WTC11 (cell line): ENCODE measurements around the gene SURF2. TPM values are rescaled to one million over a fixed set of nuclear protein-coding genes. Genes with fewer than 3 reads are reported as not detected.

Source experiments
- ATAC-seq: fragments of 200-7000 bp; cut with Tn5 transposase; 2 replicates; pipeline ENCODE4 v1.10.0; 2021; ENCODE audit warnings: mild to moderate bottlenecking, moderate library complexity
- CTCF ChIA-PET: fragments of 300-600 bp; sonication (Branson Sonifier 250); formaldehyde crosslinking; loops from one replicate; lab custom pipeline; 2021; ENCODE audit warnings: antibody characterized with exemption; lab: Charles Lee
- POLR2A ChIA-PET: fragments of 350-600 bp; sonication (Branson Sonifier 250); formaldehyde crosslinking; loops from one replicate; lab custom pipeline; 2021; ENCODE audit warnings: antibody characterized with exemption; lab: Charles Lee
- DNase-seq: peaks from one replicate; pipeline ENCODE4 v3.0.0; 2021; ENCODE audit warnings: low spot score
- H3K27ac Mint-ChIP-seq: 2 replicates; pipeline ENCODE4 v1.8.0; 2021; ENCODE audit warnings: mixed read lengths
- H3K27me3 Mint-ChIP-seq: 2 replicates; pipeline ENCODE4 v1.8.0; 2021; ENCODE audit warnings: low read depth, mild to moderate bottlenecking, moderate library complexity, mixed read lengths
- H3K36me3 Mint-ChIP-seq: 2 replicates; pipeline ENCODE4 v1.8.0; 2021; ENCODE audit warnings: mixed read lengths
- H3K4me1 Mint-ChIP-seq: 2 replicates; pipeline ENCODE4 v1.8.0; 2022; ENCODE audit warnings: mixed read lengths
- H3K4me3 Mint-ChIP-seq: 2 replicates; pipeline ENCODE4 v1.8.0; 2021; ENCODE audit warnings: mild to moderate bottlenecking, moderate library complexity, mixed read lengths
- H3K9me3 Mint-ChIP-seq: 2 replicates; pipeline ENCODE4 v1.8.0; 2021; ENCODE audit warnings: mixed read lengths
- ARID4B ChIP-seq: sonication (generic); formaldehyde crosslinking; IDR thresholded peaks from 2 replicates; pipeline ENCODE4 v1.8.0; 2023; ENCODE audit warnings: missing genetic modification reagents, mild to moderate bottlenecking, borderline replicate concordance
- CTCF ChIP-seq: fragments of 200-600 bp; IDR thresholded peaks from 2 replicates; pipeline ENCODE4 v1.8.0; 2022; ENCODE audit warnings: antibody characterized with exemption
- E2F5 ChIP-seq: sonication (generic); formaldehyde crosslinking; IDR thresholded peaks from 2 replicates; pipeline ENCODE4 v1.8.1; 2022; ENCODE audit warnings: mild to moderate bottlenecking, moderate library complexity, missing genetic modification reagents
- ETV6 ChIP-seq: sonication (generic); formaldehyde crosslinking; IDR thresholded peaks from 2 replicates; pipeline ENCODE4 v1.8.1; 2022; ENCODE audit warnings: mild to moderate bottlenecking, missing genetic modification reagents
- GABPB1 ChIP-seq: sonication (generic); formaldehyde crosslinking; IDR thresholded peaks from 2 replicates; pipeline ENCODE4 v1.8.1; 2023; ENCODE audit warnings: mild to moderate bottlenecking, missing genetic modification reagents
- JAZF1 ChIP-seq: fragments of 250-450 bp; sonication (Bioruptor Pico); IDR thresholded peaks from 2 replicates; pipeline ENCODE4 v1.9.0; 2021; ENCODE audit warnings: moderate library complexity, mild to moderate bottlenecking, inconsistent platforms
- MXD4 ChIP-seq: fragments of 250-450 bp; sonication (Bioruptor Pico); IDR thresholded peaks from 2 replicates; pipeline ENCODE4 v1.8.0; 2021; ENCODE audit warnings: mild to moderate bottlenecking, moderate library complexity, borderline replicate concordance
- NFE2L1 ChIP-seq: sonication (generic); formaldehyde crosslinking; IDR thresholded peaks from 2 replicates; pipeline ENCODE4 v1.8.1; 2023; ENCODE audit warnings: missing genetic modification reagents
- NR1H2 ChIP-seq: sonication (generic); formaldehyde crosslinking; IDR thresholded peaks from 2 replicates; pipeline ENCODE4 v1.9.0; 2021; ENCODE audit warnings: mild to moderate bottlenecking, moderate library complexity, missing genetic modification reagents
- SP1 ChIP-seq: sonication (generic); formaldehyde crosslinking; conservative IDR thresholded peaks from 2 replicates; pipeline ENCODE4 v1.8.1; 2022; ENCODE audit warnings: missing genetic modification reagents
- ZNF121 ChIP-seq: sonication (generic); formaldehyde crosslinking; IDR thresholded peaks from 2 replicates; pipeline ENCODE4 v1.8.0; 2023; ENCODE audit warnings: missing genetic modification reagents
- ZNF219 ChIP-seq: sonication (generic); formaldehyde crosslinking; IDR thresholded peaks from 2 replicates; pipeline ENCODE4 v1.8.0; 2023; ENCODE audit warnings: missing genetic modification reagents, mild to moderate bottlenecking, borderline replicate concordance
- ZNF263 ChIP-seq: sonication (generic); formaldehyde crosslinking; IDR thresholded peaks from 2 replicates; pipeline ENCODE4 v1.8.1; 2022; ENCODE audit warnings: low read depth, mild to moderate bottlenecking, moderate library complexity, missing genetic modification reagents
- ZNF396 ChIP-seq: fragments of 250-450 bp; sonication (Bioruptor Pico); IDR thresholded peaks from 2 replicates; pipeline ENCODE4 v1.8.0; 2021; ENCODE audit warnings: mild to moderate bottlenecking, moderate library complexity, borderline replicate concordance
- ZNF532 ChIP-seq: fragments of 250-450 bp; sonication (Bioruptor Pico); IDR thresholded peaks from 2 replicates; pipeline ENCODE4 v1.9.0; 2021; ENCODE audit warnings: mild to moderate bottlenecking, borderline replicate concordance
- ZNF671 ChIP-seq: fragments of 250-450 bp; sonication (Bioruptor Pico); IDR thresholded peaks from 2 replicates; pipeline ENCODE4 v1.8.0; 2021; ENCODE audit warnings: mild to moderate bottlenecking
- total RNA-seq: library from RNA; stranded (reverse); gene quantifications from 3 replicates; pipeline ENCODE4 v1.2.3, GENCODE V29; 2021

SURF2 gene
- total RNA-seq, 1 experiment from 2014 or later = 33.3 TPM

GRCh38 chr9:133404454-133405002 lies 48.2 kb downstream of the SURF2 start:
- ChIA-PET CTCF (interaction anchor here (1.0 to 1.7 kb wide), 2 partner anchors 9 to 27 kb away, joined by 5 to 9 read pairs; no protein-coding TSS in a partner anchor), POLR2A (no interaction called here)

GRCh38 chr9:133405508-133406438 lies 49.4 kb downstream of the SURF2 start:
- Mint-ChIP-seq H3K36me3 (peaks cover 51% of the 10 kb centered on the region), H3K9me3 (no peaks in the 10 kb centered on the region), H3K27me3 (no peaks in the 10 kb centered on the region), H3K4me1 (no peaks in the 10 kb centered on the region), H3K27ac (0 out of 2 replicates have a peak overlapping the region, but pooled peaks have one; percentile 41), H3K4me3 (no peak overlapping the region)
- no peak for DNase-seq
- ATAC-seq = no peak
- TF ChIP-seq MXD4 (CRISPR knock-in tag) = no peak
- no peak for TF ChIP-seq NR1H2 (CRISPR knock-in tag)
- TF ChIP-seq ZNF396 (CRISPR knock-in tag) = no peak
- no peak for TF ChIP-seq ZNF263 (CRISPR knock-in tag)
- CTCF ChIA-PET = no interaction called here
- POLR2A ChIA-PET = no interaction called here

More at GRCh38 chr9:133404454-133405002, 48.2 kb downstream of the SURF2 start:
- no peaks in the 10 kb centered on the region for H3K9me3 Mint-ChIP-seq
- DNase-seq (no peak), ATAC-seq (no peak)
- no peaks in the 10 kb centered on the region for H3K4me1 Mint-ChIP-seq
- no peaks in the 10 kb centered on the region for H3K27me3 Mint-ChIP-seq
- H3K36me3 Mint-ChIP-seq = peaks cover 39% of the 10 kb centered on the region
- H3K4me3 Mint-ChIP-seq = no peak overlapping the region
- 0 out of 2 replicates have a peak overlapping the region, but pooled peaks have one; percentile 60 for H3K27ac Mint-ChIP-seq
- TF ChIP-seq ZNF219 (CRISPR knock-in tag) = no peak
- 0 out of 2 replicates have a peak, but pooled peaks have one; percentile 27 for TF ChIP-seq ARID4B
- no peak for TF ChIP-seq ZNF532 (CRISPR knock-in tag)

GRCh38 chr9:133406480-133407307 lies 50.3 kb downstream of the SURF2 start:
- DNase-seq = peak; percentile 86
- ATAC-seq = peak; percentile 86
- H3K27ac Mint-ChIP-seq = peak overlapping the region; percentile 82
- peaks cover 55% of the 10 kb centered on the region for H3K36me3 Mint-ChIP-seq
- no peaks in the 10 kb centered on the region for H3K4me1 Mint-ChIP-seq
- ChIA-PET CTCF (no interaction called here), POLR2A (no interaction called here)
- no peaks in the 10 kb centered on the region for H3K27me3 Mint-ChIP-seq
- H3K4me3 Mint-ChIP-seq = no peak overlapping the region
- no peaks in the 10 kb centered on the region for H3K9me3 Mint-ChIP-seq
- TF ChIP-seq CTCF (peak; percentile 92), ZNF671 (CRISPR knock-in tag) (no peak), ETV6 (CRISPR knock-in tag) (no peak), GABPB1 (CRISPR knock-in tag) (no peak), E2F5 (CRISPR knock-in tag) (no peak), SP1 (0 out of 2 replicates have a peak, but pooled peaks have one; percentile 11), ZNF121 (CRISPR knock-in tag) (peak; percentile 73), ZNF219 (CRISPR knock-in tag) (no peak), JAZF1 (no peak), NFE2L1 (CRISPR knock-in tag) (no peak)
